Kidney epithelial cell (primary cell): Measurements from ENCODE around the gene PPL. TPM values are rescaled to one million over a fixed set of nuclear protein-coding genes. Genes with fewer than 3 reads are reported as not detected.

Experiments
- DNase-seq: peaks from one replicate; pipeline ENCODE4 v3.0.0-alpha.2; 2010; ENCODE audit warnings: low read depth
- H3K27me3 ChIP-seq: 2 replicates; pipeline ENCODE4 v1.6.0; 2011; ENCODE audit warnings: low read length; ENCODE audit not compliant: control insufficient read depth, insufficient read depth
- H3K36me3 ChIP-seq: 2 replicates; pipeline ENCODE4 v1.5.1; 2011; ENCODE audit warnings: low read length; ENCODE audit not compliant: control insufficient read depth, insufficient read depth
- H3K4me3 ChIP-seq: 2 replicates; pipeline ENCODE4 v1.5.1; 2011; ENCODE audit warnings: low read depth, mild to moderate bottlenecking, control low read depth, low read length
- CTCF ChIP-seq: IDR thresholded peaks from 2 replicates; pipeline ENCODE4 v1.5.1; 2011; ENCODE audit warnings: mild to moderate bottlenecking, moderate library complexity, low read length, control low read depth, inconsistent platforms; ENCODE audit not compliant: insufficient read depth, poor library complexity, severe bottlenecking
- total RNA-seq: library from RNA; depleted of rRNA; stranded (reverse); fragments of >200 nt; gene quantifications from 2 replicates; pipeline ENCODE4 v1.2.3, GENCODE V29; 2015

The PPL gene
- total RNA-seq, 1 donor from 2014 or later, result 26.5 TPM

GRCh38 chr16:4884972-4885874, 51.7 kb downstream of the PPL start:
- no peak for DNase-seq
- Histone ChIP-seq H3K36me3 (peaks cover 7% of the 10 kb centered on the region), H3K4me3 (no peak overlapping the region), H3K27me3 (no peaks in the 10 kb centered on the region)
- TF ChIP-seq CTCF, result no peak

- DNase-seq, result no peak
- H3K36me3 ChIP-seq, result peaks cover 10% of the 10 kb centered on the region
- H3K27me3 ChIP-seq, result no peaks in the 10 kb centered on the region
- no peak overlapping the region for H3K4me3 ChIP-seq
- TF ChIP-seq CTCF, result no peak
Observed at GRCh38 chr16:4884209-4884608, 52.7 kb downstream of the PPL start.

DNA sequence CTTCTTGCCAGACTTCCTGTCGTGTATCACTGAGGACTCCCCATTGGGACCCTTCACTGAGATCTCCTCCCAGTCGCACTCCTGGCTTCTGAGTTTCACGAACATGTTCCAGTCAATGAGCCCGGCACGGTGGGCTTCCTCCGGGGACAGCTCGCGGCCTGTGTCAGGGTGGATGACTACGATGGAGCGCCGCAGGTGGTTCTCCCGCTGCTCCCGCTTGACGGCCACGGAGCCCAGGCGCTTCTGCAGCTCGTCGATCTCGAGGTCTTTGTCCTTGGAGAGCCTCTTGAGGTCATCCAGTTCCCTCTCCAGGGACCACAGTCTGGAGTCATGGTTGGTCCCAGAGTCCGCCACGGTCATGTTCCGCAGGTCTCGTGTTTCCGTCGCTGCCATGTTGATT, 53.4 kb downstream of the PPL start:
- TF ChIP-seq CTCF, result no peak
- Histone ChIP-seq H3K4me3 (no peak overlapping the region), H3K36me3 (peaks cover 10% of the 10 kb centered on the region), H3K27me3 (no peaks in the 10 kb centered on the region)
- DNase-seq, result no peak

GRCh38 chr16:4882633-4883285, 54.2 kb downstream of the PPL start:
- H3K27me3 ChIP-seq, result no peaks in the 10 kb centered on the region
- TF ChIP-seq CTCF, result no peak
- DNase-seq, result peak; percentile 80
- no peak overlapping the region for H3K4me3 ChIP-seq
- H3K36me3 ChIP-seq, result peaks cover 11% of the 10 kb centered on the region

GRCh38 chr16:4882000-4882632, 54.8 kb downstream of the PPL start:
- H3K4me3 ChIP-seq, result no peak overlapping the region
- no peaks in the 10 kb centered on the region for H3K27me3 ChIP-seq
- TF ChIP-seq CTCF, result no peak
- no peak for DNase-seq
- H3K36me3 ChIP-seq, result peaks cover 11% of the 10 kb centered on the region
